Epithelial cell of esophagus (primary cell): ENCODE measurements around the gene ADAT1.
A peak's percentile ranks its signal among the peaks of the same experiment; 100 is the strongest.

Experiments used
- DNase-seq: peaks from one replicate; pipeline ENCODE4 v3.0.0; 2010; ENCODE audit warnings: low read depth
- H3K4me3 ChIP-seq: 2 replicates; pipeline ENCODE4 v1.5.1; 2011; ENCODE audit warnings: mild to moderate bottlenecking, low read length, control low read depth
- CTCF ChIP-seq: IDR thresholded peaks from 2 replicates; pipeline ENCODE4 v1.5.1; 2011; ENCODE audit warnings: low read depth, mild to moderate bottlenecking, low read length, control low read depth, inconsistent platforms; ENCODE audit not compliant: insufficient read depth; ENCODE audit errors: missing control alignments

Gene ADAT1

GRCh38 chr16:75555707-75556430 lies 67.2 kb downstream of the ADAT1 start, which contains the start of gene TMEM231:
TSS of gene TMEM231 (minus strand) at chr16:75556252. CDS start at chr16:75556209, 43 bp downstream.
- peak within 1 kb of the TSS; percentile 74 for H3K4me3 ChIP-seq

GRCh38 chr16:75555213-75555706 lies 67.8 kb downstream of the ADAT1 start:
- H3K4me3 ChIP-seq, result peak overlapping the region; percentile 74
- no peak for TF ChIP-seq CTCF
- DNase-seq, result peak; percentile 93

More at GRCh38 chr16:75555707-75556430, 67.2 kb downstream of the ADAT1 start, which contains the start of gene TMEM231:
- peak; percentile 96 for DNase-seq
- no peak for TF ChIP-seq CTCF

GRCh38 chr16:75552951-75553350 lies 70.1 kb downstream of the ADAT1 start:
- no peak overlapping the region for H3K4me3 ChIP-seq
- TF ChIP-seq CTCF, result no peak
- no peak for DNase-seq

- DNase-seq, result peak; percentile 86
- peak; percentile 80 for TF ChIP-seq CTCF
Measured at GRCh38 chr16:75550211-75550662, 72.8 kb downstream of the ADAT1 start.

More at GRCh38 chr16:75550211-75550662, 72.8 kb downstream of the ADAT1 start:
- peak overlapping the region; percentile 13 for H3K4me3 ChIP-seq
